SK-N-MC (cell line): ENCODE results near the gene NTF3.

ENCODE experiments used
- DNase-seq: peaks from one replicate; pipeline ENCODE4 v3.0.0-alpha.2; 2011; ENCODE audit warnings: low read depth, low spot score
- H3K27ac ChIP-seq: fragments of 200-600 bp; sonication (generic); 2 replicates; pipeline ENCODE4 v1.5.1; 2016; ENCODE audit warnings: mixed run types
- H3K36me3 ChIP-seq: fragments of 200-600 bp; sonication (generic); 2 replicates; pipeline ENCODE4 v1.6.1; 2017; ENCODE audit warnings: antibody characterized with exemption, low read length, mixed read lengths; ENCODE audit not compliant: insufficient read depth
- H3K4me3 ChIP-seq: fragments of 200-600 bp; sonication (generic); 2 replicates; pipeline ENCODE4 v1.5.1; 2016
- H3K9ac ChIP-seq: fragments of 200-600 bp; sonication (generic); 2 replicates; pipeline ENCODE4 v1.8.0; 2017; ENCODE audit warnings: mixed run types, mixed read lengths; ENCODE audit not compliant: insufficient read length
- H3K9me3 ChIP-seq: fragments of 200-600 bp; sonication (generic); 2 replicates; pipeline ENCODE4 v1.6.1; 2017; ENCODE audit warnings: low read depth, mild to moderate bottlenecking, antibody characterized with exemption, low read length, moderate library complexity, mixed read lengths
- EZH2 ChIP-seq: fragments of 200-600 bp; sonication (generic); IDR thresholded peaks from one replicate; pipeline ENCODE4 v1.6.1; 2017; ENCODE audit warnings: antibody characterized with exemption
- FOXP2 ChIP-seq: optimal IDR thresholded peaks from 2 replicates; pipeline ENCODE3; 2011; ENCODE audit warnings: mild to moderate bottlenecking, moderate library complexity; ENCODE audit not compliant: insufficient read depth; ENCODE audit errors: extremely low read length, control extremely low read depth
- POLR2AphosphoS5 ChIP-seq: IDR thresholded peaks from 2 replicates; pipeline ENCODE4 v1.6.1; 2012; ENCODE audit warnings: mild to moderate bottlenecking, low read depth, low read length, borderline replicate concordance

NTF3 gene

GRCh38 chr12:5497329-5498053 lies 65.6 kb downstream of the NTF3 start:
- Histone ChIP-seq H3K9ac (no peak overlapping the region), H3K27ac (no peak overlapping the region), H3K9me3 (no peaks in the 10 kb centered on the region), H3K36me3 (no peaks in the 10 kb centered on the region), H3K4me3 (no peak overlapping the region)
- no peak for DNase-seq
- TF ChIP-seq POLR2AphosphoS5 (no peak), EZH2 (no peak), FOXP2 (no peak)

- Histone ChIP-seq H3K36me3 (no peaks in the 10 kb centered on the region), H3K27ac (no peak overlapping the region), H3K9ac (no peak overlapping the region), H3K4me3 (no peak overlapping the region), H3K9me3 (no peaks in the 10 kb centered on the region)
- no peak for DNase-seq
- TF ChIP-seq FOXP2: no peak
Observed at GRCh38 chr12:5498076-5498475, 66.2 kb downstream of the NTF3 start.

GRCh38 chr12:5498806-5499205 lies 66.9 kb downstream of the NTF3 start:
- Histone ChIP-seq H3K9me3 (no peaks in the 10 kb centered on the region), H3K4me3 (no peak overlapping the region), H3K27ac (no peak overlapping the region), H3K36me3 (no peaks in the 10 kb centered on the region), H3K9ac (no peak overlapping the region)
- no peak for DNase-seq
- TF ChIP-seq POLR2AphosphoS5 (no peak), FOXP2 (no peak), EZH2 (no peak)

GRCh38 chr12:5499566-5500330 lies 67.8 kb downstream of the NTF3 start:
- TF ChIP-seq POLR2AphosphoS5 (no peak), EZH2 (no peak), FOXP2 (no peak)
- Histone ChIP-seq H3K9me3 (no peaks in the 10 kb centered on the region), H3K36me3 (no peaks in the 10 kb centered on the region), H3K4me3 (no peak overlapping the region), H3K27ac (no peak overlapping the region), H3K9ac (no peak overlapping the region)
- no peak for DNase-seq

GRCh38 chr12:5500331-5500659 lies 68.4 kb downstream of the NTF3 start:
- no peak for TF ChIP-seq EZH2

GRCh38 chr12:5503774-5504173 lies 71.9 kb downstream of the NTF3 start:
- DNase-seq: no peak
- Histone ChIP-seq H3K9me3 (no peaks in the 10 kb centered on the region), H3K27ac (no peak overlapping the region), H3K4me3 (no peak overlapping the region), H3K36me3 (no peaks in the 10 kb centered on the region), H3K9ac (no peak overlapping the region)
- TF ChIP-seq FOXP2: no peak
- TF ChIP-seq EZH2: no peak
- TF ChIP-seq POLR2AphosphoS5: no peak

More at GRCh38 chr12:5500331-5500659, 68.4 kb downstream of the NTF3 start:
- Histone ChIP-seq H3K4me3 (no peak overlapping the region), H3K36me3 (no peaks in the 10 kb centered on the region), H3K27ac (no peak overlapping the region), H3K9me3 (no peaks in the 10 kb centered on the region), H3K9ac (no peak overlapping the region)
- no peak for DNase-seq

GRCh38 chr12:5505116-5505515 lies 73.2 kb downstream of the NTF3 start:
- Histone ChIP-seq H3K9ac (no peak overlapping the region), H3K4me3 (no peak overlapping the region), H3K27ac (no peak overlapping the region), H3K9me3 (no peaks in the 10 kb centered on the region), H3K36me3 (no peaks in the 10 kb centered on the region)
- TF ChIP-seq EZH2 (no peak), FOXP2 (no peak), POLR2AphosphoS5 (no peak)
- DNase-seq: no peak

- DNase-seq: no peak
- Histone ChIP-seq H3K27ac (no peak overlapping the region), H3K9ac (no peak overlapping the region), H3K4me3 (no peak overlapping the region), H3K36me3 (no peaks in the 10 kb centered on the region), H3K9me3 (no peaks in the 10 kb centered on the region)
- TF ChIP-seq EZH2 (no peak), POLR2AphosphoS5 (no peak), FOXP2 (no peak)
Observed at GRCh38 chr12:5505751-5506150, 73.8 kb downstream of the NTF3 start.

GRCh38 chr12:5506295-5506694 lies 74.4 kb downstream of the NTF3 start:
- Histone ChIP-seq H3K4me3 (no peak overlapping the region), H3K27ac (no peak overlapping the region), H3K36me3 (no peaks in the 10 kb centered on the region), H3K9ac (no peak overlapping the region), H3K9me3 (no peaks in the 10 kb centered on the region)
- no peak for DNase-seq
- TF ChIP-seq EZH2 (no peak), FOXP2 (no peak), POLR2AphosphoS5 (no peak)
